Loucy (cell line): ENCODE data around the gene TUT1.

ENCODE experiments used
- H2AFZ ChIP-seq: fragments of 200-600 bp; sonication (generic); 2 replicates; pipeline ENCODE4 v1.6.0; 2016; ENCODE audit warnings: antibody characterized with exemption, mild to moderate bottlenecking, low read length, moderate library complexity
- H3F3A ChIP-seq: fragments of 200-600 bp; 2 replicates; pipeline ENCODE4 v1.6.0; 2016; ENCODE audit warnings: antibody characterized with exemption, low read depth, mild to moderate bottlenecking
- H3K27me3 ChIP-seq: fragments of 200-600 bp; sonication (generic); 2 replicates; pipeline ENCODE4 v1.6.1; 2014; ENCODE audit warnings: low read length, mild to moderate bottlenecking; ENCODE audit not compliant: insufficient read depth, poor library complexity, severe bottlenecking
- H3K36me3 ChIP-seq: fragments of 200-600 bp; sonication (generic); 2 replicates; pipeline ENCODE4 v1.6.1; 2016; ENCODE audit warnings: low read length; ENCODE audit not compliant: insufficient read depth
- H3K4me1 ChIP-seq: fragments of 200-600 bp; sonication (generic); 2 replicates; pipeline ENCODE4 v1.5.1; 2014; ENCODE audit warnings: low read length, mild to moderate bottlenecking; ENCODE audit not compliant: insufficient read depth, poor library complexity, severe bottlenecking
- H3K4me2 ChIP-seq: fragments of 200-600 bp; sonication (generic); 2 replicates; pipeline ENCODE4 v1.6.0; 2014; ENCODE audit warnings: antibody characterized with exemption, low read length, low read depth, mild to moderate bottlenecking; ENCODE audit not compliant: poor library complexity, severe bottlenecking
- H3K4me3 ChIP-seq: fragments of 200-600 bp; sonication (generic); 2 replicates; pipeline ENCODE4 v1.5.1; 2014; ENCODE audit warnings: low read length, mild to moderate bottlenecking, mixed read lengths; ENCODE audit not compliant: poor library complexity, severe bottlenecking
- H3K79me2 ChIP-seq: fragments of 200-600 bp; sonication (generic); 2 replicates; pipeline ENCODE4 v1.6.1; 2014; ENCODE audit warnings: low read length; ENCODE audit not compliant: insufficient read depth
- H3K9ac ChIP-seq: fragments of 200-600 bp; sonication (generic); 2 replicates; pipeline ENCODE4 v1.6.0; 2014; ENCODE audit warnings: mild to moderate bottlenecking, low read depth, low read length, moderate library complexity; ENCODE audit not compliant: poor library complexity, severe bottlenecking
- H3K9me2 ChIP-seq: fragments of 200-600 bp; sonication (generic); replicated peaks from 2 replicates; pipeline ENCODE4 v1.6.1; 2016; ENCODE audit warnings: low read depth, low read length, mixed read lengths
- H3K9me3 ChIP-seq: fragments of 200-600 bp; sonication (generic); 2 replicates; pipeline ENCODE4 v1.6.1; 2014; ENCODE audit warnings: mild to moderate bottlenecking, antibody characterized with exemption, low read length, low read depth; ENCODE audit not compliant: insufficient read depth
- H4K20me1 ChIP-seq: fragments of 200-600 bp; sonication (generic); 2 replicates; pipeline ENCODE4 v1.6.0; 2014; ENCODE audit warnings: antibody characterized with exemption, low read length, mild to moderate bottlenecking; ENCODE audit not compliant: insufficient read depth, poor library complexity, severe bottlenecking
- CTCF ChIP-seq: fragments of 200-600 bp; sonication (generic); conservative IDR thresholded peaks from 2 replicates; pipeline ENCODE4 v1.5.1; 2014; ENCODE audit warnings: mild to moderate bottlenecking, antibody characterized with exemption, low read length
- EZH2phosphoT487 ChIP-seq: fragments of 200-600 bp; IDR thresholded peaks from 2 replicates; pipeline ENCODE4 v1.6.1; 2018; ENCODE audit warnings: antibody characterized with exemption, mild to moderate bottlenecking, moderate library complexity, borderline replicate concordance

Gene TUT1

GRCh38 chr11:62569611-62570010, 21.7 kb downstream of the TUT1 start:
- peaks cover 93% of the 10 kb centered on the region for H3K79me2 ChIP-seq
- TF ChIP-seq CTCF, result no peak
- no peak for TF ChIP-seq EZH2phosphoT487
- no peaks in the 10 kb centered on the region for H3K9me2 ChIP-seq
- H3K27me3 ChIP-seq, result peaks cover 7% of the 10 kb centered on the region
- H3K36me3 ChIP-seq, result peaks cover 61% of the 10 kb centered on the region; the same call in 1 of the 2 replicates
- peak overlapping the region; percentile 100 for H3K4me3 ChIP-seq
- peaks cover 77% of the 10 kb centered on the region for H4K20me1 ChIP-seq
- peaks cover 62% of the 10 kb centered on the region for H3K4me1 ChIP-seq
- no peaks in the 10 kb centered on the region; the same call in 1 of the 2 replicates for H3F3A ChIP-seq
- peak overlapping the region; percentile 42 for H3K9ac ChIP-seq
- no peaks in the 10 kb centered on the region for H3K9me3 ChIP-seq
- H2AFZ ChIP-seq, result no peak overlapping the region
- H3K4me2 ChIP-seq, result peak overlapping the region; percentile 88

- H3K27me3 ChIP-seq, result no peaks in the 10 kb centered on the region
- H3K36me3 ChIP-seq, result peaks cover 80% of the 10 kb centered on the region; the same call in 1 of the 2 replicates
- no peak overlapping the region for H3K4me3 ChIP-seq
- H3K9me3 ChIP-seq, result no peaks in the 10 kb centered on the region
- no peak overlapping the region for H2AFZ ChIP-seq
- peak overlapping the region; percentile 58 for H3K4me2 ChIP-seq
- H4K20me1 ChIP-seq, result peaks cover 76% of the 10 kb centered on the region
- peaks cover 50% of the 10 kb centered on the region for H3K4me1 ChIP-seq
- TF ChIP-seq CTCF, result no peak
- no peak for TF ChIP-seq EZH2phosphoT487
- H3K9me2 ChIP-seq, result no peaks in the 10 kb centered on the region
- H3K9ac ChIP-seq, result peak overlapping the region; percentile 40
- H3K79me2 ChIP-seq, result peaks cover 84% of the 10 kb centered on the region
- H3F3A ChIP-seq, result no peaks in the 10 kb centered on the region; the same call in 1 of the 2 replicates
These were observed 24.2 kb downstream of the TUT1 start for GRCh38 chr11:62567018-62567633.

- no peaks in the 10 kb centered on the region for H3K9me3 ChIP-seq
- peaks cover 75% of the 10 kb centered on the region for H3K79me2 ChIP-seq
- H3F3A ChIP-seq, result no peaks in the 10 kb centered on the region; the same call in 1 of the 2 replicates
- H2AFZ ChIP-seq, result no peak overlapping the region
- H3K4me1 ChIP-seq, result peaks cover 42% of the 10 kb centered on the region
- H3K36me3 ChIP-seq, result peaks cover 80% of the 10 kb centered on the region; the same call in 1 of the 2 replicates
- TF ChIP-seq EZH2phosphoT487 (no peak), CTCF (no peak)
- H3K9ac ChIP-seq, result peak overlapping the region; percentile 33
- no peaks in the 10 kb centered on the region for H3K9me2 ChIP-seq
- H3K27me3 ChIP-seq, result no peaks in the 10 kb centered on the region
- H3K4me3 ChIP-seq, result peak overlapping the region; percentile 33
- peaks cover 74% of the 10 kb centered on the region for H4K20me1 ChIP-seq
- peak overlapping the region; percentile 58 for H3K4me2 ChIP-seq
These were observed 25.1 kb downstream of the TUT1 start for GRCh38 chr11:62566247-62566646.
